NCI-H128 (cell line): ENCODE measurements around the gene HJURP.

Experiments
- DNase-seq: peaks from one replicate; lab custom pipeline; 2025; ENCODE audit not compliant: unreplicated experiment; lab: John Stamatoyannopoulos, UW

Gene HJURP

DNA sequence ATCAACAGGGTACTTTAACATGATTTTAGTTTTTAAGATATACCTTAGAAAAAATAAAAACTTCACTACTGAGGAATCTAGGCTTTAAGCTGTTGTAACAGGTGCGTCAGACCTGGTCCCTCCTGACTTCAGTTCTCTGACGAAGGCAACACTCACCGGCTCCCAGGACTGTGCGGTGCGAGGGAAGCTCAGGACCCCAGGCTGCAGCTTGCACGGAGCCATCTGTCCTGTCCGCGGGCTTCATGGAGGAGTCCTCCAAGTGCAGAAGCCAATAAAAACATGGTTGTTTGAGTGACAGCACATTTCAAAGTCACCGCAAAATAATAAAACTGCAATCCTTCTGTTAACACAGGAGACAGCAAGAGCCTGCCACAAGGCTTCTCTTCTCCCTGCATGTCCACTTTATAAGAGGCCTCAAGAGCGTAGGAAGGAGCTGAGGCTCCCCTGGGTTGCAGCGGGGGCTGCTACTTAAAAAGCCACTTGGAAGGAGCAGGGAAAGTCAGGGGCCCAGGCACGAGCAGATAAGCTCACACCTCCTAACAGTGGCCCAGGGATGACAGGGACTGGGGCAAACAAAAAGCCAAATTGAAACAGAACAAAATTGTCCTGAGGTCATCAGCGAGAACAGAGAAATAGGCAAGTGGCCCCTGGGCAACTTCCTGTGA, 4.6 kb downstream of the HJURP start:
- DNase-seq = no peak

DNA sequence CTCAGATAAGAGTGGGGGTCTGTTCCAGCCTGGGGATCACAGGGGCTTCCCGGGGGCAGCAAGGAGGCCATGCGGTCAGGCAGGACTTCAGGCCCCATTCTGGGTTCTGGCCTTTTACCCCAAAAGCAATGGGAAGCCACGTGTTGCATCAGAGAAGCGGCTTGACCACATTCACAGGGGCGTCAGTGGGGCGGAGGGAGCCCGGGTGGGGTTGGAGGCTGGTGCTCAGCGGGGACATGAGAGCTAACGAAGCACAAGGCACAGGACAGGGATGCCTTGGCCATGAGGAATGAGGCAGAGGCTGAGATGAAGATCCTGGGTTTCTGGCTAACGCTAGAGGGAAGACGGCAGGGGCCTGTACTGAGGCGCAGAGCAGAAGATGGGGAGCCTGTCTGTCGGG, 6.1 kb downstream of the HJURP start:
- DNase-seq = no peak

DNA sequence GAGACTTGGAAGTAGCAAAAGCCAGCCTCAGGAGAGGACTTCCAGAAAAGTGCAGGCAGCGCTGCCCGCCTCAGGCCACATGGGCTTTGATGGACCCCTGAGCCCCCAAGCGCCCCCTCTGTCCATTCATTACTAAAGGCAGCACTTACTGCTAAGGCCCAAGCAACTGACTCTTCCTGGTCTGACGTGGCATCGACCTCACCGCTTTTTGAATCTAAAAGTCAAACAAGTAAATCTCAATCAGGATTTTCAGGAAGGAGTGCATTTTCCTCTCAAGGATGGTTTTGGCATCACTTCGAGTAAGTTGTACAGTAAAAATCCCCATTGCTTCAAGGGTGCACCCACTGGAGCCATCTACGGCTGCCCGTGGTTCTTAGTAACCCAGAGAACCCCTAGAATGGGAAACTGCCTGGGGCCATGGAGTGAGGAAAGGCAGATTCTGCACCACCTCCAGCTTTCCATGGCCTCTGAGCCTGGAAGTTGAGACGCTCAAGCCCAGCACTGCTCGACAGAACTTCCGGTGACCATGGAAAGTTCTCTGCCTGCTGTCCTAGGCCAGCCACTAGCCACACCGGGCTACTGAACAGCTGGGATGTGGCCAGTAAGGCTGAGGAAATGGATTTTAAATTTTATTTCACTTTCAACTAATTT, 7.0 kb downstream of the HJURP start:
- DNase-seq = no peak

DNA sequence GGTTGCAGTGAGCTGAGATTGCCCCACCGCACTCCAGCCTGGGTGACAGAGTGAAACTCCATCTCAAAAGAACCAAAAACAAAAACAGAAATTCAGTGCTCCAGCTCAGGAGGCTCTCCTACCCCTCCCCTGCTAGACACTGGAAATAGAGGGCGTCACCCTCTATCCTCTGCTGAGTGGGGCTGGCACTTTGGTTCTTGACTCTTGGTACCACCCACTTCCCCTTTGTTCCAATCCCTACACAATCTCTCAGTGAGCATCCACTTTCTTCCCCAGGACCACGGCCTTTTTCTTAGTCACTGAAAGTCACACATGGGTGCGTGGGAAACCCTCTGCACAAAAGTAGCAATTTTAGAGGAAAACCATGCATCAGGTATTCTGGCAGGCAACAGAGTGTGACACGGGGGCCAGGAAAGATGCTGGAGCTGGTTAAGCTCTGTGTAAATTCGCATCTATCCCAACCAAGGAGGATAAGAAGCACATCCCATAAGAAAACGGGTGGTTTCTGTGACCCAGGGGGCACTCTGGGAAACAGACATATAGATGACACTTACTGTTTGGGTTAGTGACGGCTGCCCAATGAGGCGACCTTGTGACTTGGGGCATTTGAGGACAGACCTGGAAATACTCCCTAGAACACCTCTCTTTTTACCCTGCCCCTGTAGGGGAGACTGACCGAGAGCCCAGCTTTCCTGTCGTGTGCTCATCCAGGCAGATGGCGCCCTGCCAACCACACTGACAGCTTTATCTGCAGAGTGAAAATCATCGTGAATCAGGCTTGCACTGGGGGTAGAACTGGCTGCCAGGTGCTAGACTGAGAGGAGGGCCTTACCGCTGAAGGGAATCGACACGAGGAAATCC, 7.7 kb downstream of the HJURP start:
- no peak for DNase-seq

DNA sequence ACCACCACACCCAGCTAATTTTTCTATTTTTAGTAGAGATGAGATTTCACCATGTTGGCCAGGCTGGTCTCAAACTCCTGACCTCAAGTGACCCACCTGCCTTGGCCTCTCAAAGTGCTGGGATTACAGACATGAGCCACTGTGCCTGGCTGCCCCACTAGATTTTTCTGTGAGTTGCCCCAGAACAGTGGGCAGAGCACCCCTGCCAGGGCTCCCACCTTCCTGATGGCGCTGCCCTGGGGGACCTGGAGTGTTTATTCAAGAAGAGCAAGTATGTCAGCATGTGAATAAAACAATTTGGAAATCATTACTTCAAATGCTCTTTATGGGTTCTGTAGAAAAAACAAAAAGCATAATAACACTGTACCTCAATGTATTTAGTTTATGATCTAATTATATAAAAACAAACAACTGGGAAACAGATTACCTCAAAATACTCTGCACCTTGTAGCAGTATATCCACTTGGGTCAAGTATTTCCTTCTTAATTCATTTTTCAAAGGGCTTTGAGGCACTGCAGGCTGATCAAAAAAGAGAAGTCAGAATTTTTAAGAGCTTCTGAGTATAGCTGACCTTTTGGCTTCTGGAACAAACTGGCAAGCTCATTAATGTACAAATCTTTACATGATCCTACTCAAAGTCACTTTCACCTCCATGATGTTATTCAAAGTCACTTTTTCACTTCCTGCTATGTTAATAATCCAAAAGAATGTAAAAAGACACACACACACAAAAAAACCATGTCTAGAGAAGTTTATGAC, 8.9 kb downstream of the HJURP start:
- DNase-seq = no peak

DNA sequence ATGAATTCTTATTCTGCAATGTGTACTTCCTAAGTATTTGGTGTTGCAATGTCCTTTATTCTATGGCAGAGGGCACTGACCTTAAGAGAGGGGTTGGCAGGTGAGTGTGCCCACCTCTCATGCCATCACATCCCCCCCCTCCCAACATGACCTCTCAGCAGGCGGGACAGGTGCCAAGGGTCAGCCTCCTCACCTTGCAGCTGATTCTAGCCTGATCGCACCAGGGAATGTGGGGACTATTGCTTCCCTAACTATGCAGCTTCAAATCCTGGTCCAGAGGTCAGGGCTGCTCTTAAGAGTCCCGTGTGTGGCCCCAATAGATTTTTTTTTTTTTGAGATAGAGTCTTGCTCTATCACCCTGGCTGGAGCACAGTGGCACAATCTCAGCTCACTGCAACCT, 9.5 kb downstream of the HJURP start:
- no peak for DNase-seq

DNA sequence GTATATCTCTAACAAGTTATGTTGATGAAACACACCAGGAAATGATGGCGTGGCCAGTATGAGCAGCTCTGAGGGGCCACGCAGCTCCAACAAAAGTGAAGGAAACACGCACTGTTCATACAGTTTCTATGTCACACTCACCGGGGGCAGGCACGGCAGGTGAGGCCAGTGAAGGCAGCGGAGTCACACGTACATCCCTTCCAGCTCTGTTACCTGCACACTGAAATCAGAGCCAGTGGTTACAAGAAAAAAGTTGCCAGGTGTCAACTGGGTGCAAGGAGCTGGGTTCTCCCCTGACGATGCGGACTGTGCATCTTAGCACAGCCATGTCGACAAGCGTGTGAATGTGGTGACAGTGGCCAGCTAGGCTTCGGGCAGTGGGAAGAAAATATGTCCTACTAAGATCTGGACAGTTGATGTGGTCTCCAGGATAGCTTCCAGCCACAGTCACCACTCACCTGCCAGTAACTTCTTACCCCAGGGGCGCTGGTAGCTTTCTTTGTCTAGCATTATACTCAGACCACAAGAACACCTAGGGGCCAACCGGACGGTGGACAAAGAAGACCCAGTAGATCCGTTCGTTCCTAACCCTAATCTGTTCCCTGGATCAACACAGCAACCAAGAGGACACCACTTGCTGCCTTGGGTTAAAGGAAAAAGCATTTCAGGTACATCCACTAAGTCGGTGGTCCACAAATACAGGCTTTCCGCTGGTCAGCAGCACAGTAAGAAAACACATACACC, 10.1 kb downstream of the HJURP start:
- DNase-seq = no peak

DNA sequence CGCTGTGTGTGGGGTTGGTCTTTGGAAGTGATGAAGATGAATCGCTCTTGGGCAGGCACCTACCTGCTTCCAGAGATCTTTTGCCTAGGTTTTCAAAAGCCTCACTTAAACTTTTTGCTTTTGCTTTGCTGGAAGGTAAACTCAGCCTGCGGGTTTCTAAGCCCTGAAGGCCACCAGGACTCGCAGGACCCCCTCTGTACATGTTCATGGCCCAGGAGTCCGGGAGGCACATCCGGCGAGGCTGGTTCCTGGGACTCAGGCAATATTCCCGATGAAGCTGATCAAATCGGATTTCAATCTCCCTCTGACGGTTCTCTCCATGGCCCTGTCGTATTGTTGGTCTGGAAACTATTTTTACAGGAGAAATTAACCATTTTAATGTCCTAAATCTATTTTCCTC, 13.2 kb downstream of the HJURP start:
- no peak for DNase-seq

DNA sequence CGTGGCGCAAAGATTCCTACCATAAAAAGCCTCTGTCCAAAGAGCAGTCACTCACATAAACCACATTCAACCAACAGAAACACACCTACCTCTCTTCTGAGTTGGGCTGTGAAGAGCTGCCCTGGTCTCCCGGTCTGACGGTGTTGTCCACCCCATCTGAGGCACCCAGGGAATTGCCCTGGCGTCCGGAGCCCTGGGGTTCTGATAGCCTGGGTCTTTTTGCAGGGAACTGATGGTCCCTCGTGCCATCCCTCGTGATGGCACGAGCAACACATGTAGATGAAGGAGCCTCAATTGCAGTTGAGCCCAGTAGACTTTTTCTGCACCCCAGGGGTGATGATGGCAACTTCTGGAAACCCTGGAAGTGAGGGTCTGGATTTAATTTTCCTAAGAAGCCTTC, 13.8 kb downstream of the HJURP start:
- DNase-seq = no peak

DNA sequence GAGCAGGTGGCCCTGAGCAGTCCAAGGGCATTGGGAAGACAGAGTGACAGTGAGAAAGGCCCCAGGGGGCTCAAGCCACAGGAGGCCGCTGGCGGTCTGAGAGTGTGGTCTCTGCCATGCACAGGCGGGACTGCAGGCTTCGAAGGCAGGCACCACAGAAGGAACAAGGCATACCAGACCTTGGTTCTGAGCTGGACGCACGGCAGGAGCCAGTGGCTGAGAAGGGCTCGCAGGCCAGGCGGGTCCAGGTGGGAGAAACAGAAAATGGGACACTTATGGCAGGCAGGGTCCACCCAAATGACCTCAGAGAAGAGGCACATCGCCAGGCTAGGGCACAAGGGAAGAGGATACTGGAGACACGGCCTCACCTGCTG, 14.9 kb downstream of the HJURP start:
- DNase-seq = no peak

DNA sequence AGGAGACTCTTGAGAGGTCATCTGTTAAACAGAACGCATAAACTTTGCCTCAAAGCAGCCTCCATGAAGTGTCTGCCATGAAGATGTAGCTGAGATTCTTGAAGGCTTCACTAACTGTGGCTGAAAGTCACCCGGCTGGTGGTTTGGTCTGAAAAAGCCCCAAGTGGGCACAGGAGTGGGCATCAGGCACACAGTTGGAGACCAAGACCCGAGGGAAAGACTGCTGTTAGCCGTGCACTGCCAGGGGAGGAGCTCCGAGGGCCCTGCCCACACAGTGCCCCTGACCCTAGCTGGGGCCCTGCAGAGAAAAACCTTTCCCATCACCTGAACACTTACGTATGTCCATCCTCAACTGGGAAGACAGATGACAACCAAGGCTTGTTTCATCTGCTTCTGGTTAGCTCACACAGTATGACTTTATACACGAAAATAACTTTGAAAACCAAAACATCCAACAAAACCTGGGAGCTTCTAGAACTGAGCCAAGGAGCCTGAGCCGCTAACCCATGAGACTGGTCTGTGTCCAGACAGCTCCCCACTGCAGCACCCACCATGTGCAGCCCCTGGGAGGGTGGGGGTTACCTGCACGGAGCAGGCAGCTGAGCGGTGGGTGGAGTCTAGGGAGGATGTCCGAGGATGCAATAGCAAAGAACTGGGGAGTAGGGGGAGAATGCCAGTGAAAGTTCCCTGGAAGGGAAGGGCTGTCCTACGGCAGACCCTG, 15.4 kb downstream of the HJURP start:
- no peak for DNase-seq

DNA sequence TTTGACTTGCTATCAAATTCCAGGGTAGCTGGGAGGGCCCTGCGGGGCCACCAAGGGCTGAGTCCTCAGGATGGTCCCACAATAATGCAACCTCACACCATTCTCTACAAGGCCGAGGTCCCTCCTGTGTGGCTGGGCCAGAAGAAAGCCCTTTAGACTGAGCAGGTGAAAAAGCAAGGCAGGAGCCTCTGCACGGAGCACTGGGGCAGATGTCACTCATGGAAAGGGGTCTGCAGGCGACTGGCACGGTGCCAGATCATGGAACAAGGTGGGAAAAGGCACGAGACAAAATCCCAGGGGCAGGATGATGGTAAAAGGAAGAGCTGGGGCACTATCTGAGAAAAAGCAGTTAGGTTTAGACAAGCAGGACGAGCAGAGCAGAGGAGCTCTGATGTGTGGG, 16.1 kb downstream of the HJURP start:
- no peak for DNase-seq

DNA sequence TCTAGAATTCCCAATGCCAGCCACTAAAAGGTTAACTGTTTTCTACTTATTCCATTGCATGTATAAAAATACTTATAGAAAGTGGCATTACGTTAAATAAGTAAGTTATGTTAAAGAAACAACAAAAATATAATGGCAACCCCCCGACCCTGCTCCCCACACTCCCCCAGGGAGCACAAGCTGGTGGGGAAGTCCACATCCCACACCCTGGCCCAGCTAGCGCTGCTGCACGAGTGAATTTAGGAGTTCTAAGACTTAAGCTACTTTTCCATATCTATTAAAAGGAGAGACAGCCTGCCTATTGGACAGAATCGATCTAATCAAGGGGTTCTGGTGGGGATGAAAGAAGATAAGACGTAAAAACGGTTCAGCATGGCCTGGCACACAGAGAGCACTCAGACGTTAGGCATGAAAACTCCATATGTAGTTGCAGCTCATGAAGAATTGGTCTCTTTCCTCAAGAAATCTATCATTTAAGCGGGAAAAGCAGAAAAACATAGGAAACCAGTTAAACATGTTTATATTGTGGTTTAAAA, 16.6 kb downstream of the HJURP start:
- no peak for DNase-seq

DNA sequence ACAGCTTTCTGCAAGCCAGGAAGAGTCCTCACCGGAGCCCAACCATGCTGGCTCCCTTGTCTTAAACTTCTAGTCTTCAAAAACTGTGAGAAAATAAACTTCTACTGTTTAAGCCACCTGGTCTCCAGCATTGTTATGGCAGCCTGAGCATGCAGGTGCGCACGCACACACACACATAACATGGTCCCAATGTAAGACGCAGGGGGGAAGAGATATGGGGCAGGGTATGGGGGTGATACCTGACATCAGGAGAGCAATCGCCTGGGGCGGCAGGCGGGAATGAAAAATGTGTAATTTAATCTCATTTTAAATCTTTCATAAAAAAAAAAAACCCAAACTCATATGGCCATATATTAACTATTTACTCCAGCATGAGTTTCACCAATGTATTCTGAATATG, 18.0 kb downstream of the HJURP start:
- DNase-seq = no peak

DNA sequence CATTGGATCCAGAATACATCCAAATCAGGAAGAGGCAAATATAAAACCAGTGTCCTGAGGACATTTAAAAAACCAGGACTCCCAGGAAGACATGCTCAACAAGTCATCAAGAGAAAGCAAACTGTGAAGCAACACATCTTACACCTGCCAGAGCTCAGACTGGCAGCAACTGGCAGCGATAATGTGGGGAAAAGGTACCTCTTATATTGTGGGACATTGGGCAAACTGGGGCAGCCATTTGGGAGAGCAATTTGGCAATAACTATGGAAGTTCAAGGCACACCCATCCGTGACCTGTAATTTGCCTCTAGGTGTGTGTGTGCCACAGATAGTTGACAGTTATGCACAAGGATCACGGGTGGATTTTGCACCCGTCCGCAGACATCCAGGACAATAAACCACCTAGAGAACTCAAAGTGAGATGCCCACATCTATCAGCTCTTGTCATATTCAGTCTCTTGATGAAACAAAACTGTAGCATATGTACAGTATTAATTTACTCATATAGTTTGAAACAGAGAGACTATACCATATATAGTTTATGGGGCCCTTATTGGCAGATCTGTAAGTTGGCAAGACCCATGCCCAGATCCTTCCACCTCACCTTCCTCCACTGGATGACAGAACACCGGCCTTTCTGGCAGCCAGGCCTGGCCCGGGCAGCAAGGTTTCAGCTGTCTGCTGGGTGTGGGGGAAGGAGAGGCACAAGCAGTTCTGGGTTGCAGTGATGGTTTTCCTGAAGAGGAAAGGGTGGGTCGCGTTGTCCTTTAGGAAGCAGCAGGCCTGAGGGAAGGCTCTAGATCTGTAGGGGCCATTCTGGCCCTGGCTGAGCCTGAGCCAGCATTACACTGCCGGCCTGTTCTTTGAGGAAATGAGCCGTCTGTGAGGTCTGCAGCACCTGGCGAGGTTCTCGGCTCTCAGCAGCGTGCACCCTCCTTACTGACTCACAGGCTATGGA, 18.8 kb downstream of the HJURP start:
- no peak for DNase-seq

DNA sequence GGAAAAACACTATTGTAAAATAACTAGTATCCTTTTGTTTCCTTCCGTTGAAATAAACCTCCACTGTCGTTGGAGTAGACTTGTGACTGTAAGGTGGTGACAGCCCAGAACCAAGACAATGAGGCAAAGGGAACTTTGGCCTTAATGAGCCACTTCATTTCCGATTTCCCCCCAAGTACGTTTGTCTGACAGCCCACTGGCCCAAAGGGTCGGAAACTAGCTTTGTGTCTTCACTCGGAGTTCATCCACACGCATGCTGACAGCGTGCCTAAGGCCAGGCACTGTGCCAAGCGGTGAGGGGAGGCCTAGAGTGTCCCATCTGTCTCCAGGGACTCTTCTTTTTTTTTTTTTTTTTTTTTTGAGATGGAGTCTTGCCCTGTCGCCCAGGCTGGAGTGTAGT, 21.0 kb downstream of the HJURP start:
- DNase-seq = no peak

DNA sequence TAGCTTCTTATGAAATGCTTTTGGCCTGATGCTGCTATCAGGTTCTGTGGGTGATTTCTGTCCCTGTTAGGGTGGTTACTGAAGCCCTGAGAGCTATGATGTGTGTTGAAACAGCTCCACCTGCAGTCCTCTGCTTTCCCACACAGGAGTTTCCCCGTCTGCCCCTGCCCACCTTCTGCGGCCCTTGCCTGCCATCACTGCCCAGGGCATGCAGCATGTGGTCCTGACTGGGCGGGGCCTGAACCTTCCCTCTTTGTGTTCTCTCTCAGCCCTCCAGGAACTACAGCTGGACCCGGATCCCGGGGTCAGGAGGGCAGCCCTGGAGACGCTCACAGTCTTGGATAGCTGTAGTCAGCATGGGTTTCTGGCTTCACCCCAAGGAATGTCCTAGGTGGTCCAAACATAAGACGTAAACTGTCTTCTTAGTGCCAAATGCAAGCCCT, 21.4 kb downstream of the HJURP start:
- no peak for DNase-seq

DNA sequence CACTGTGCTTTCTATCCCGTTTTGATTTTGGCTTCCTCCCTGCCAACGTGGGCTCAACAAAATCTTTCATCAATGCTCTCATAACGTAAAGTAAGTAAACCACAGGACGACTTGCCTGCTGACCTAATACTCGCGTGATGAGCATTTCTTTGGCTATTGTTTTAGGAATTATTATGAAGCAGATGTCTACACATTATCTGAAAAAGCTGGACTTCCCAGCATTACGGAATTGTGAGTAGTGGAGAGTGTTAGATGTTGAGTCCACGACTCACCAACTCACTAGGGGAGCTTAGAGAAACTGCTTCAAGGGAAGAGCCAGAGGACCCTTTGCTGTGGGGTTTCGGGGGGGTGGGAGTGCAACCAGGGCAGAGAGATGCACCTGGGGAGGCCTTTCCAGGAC, 21.9 kb downstream of the HJURP start:
- no peak for DNase-seq

DNA sequence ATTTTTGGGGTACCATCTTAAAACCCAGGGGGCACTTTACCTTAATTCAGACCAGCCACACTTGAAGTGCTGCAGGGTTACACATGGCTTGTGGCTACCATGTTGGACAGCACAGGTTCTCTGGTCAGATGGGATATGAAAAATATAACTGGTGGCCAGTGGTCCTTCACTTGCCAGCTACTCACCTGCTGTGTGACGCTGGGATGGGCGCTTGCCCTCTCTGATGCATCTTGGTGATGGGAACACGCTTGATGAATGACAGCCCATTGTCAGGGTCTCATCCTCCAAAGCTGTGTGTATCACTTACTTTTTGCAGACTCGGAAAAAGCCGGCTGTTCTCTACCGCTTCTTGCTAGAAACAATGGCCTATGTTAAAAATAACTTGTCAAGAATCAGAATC, 22.5 kb downstream of the HJURP start:
- DNase-seq = no peak
